NCI-H146 (cell line): Measurements from ENCODE around the gene USP54.

Source experiments
- DNase-seq: peaks from one replicate; lab custom pipeline; 2025; lab: John Stamatoyannopoulos, UW

Gene USP54

GRCh38 chr10:73519336-73519735 lies 71.8 kb downstream of the USP54 start:
- no peak for DNase-seq

GRCh38 chr10:73517166-73517888 lies 73.8 kb downstream of the USP54 start:
- no peak for DNase-seq

DNA sequence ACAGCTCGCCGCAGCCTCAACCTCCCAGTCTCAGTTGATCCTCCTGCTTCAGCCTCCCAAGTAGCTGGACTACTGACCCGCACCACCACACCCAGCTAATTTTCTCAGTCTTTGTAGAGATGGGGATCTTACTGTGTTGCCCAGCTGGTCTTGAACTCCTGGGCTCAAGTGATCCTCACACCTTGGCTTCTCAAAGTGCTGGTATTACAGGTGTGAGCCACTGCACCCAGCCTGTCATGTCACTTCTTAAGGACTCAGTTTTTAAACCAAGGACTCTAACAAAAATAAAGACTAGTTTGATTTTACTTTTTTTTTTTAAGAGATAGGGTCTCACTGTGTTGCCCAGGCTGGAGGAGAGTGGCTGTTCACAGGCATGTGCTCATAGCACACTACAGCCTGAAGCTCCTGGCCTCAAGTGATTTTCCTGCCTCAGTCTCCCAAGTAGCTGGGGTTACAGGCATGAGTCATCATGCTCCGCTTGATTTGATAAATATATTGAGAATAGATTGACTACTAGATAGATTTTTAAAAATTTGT lies 78.9 kb downstream of the USP54 start:
- no peak for DNase-seq

DNA sequence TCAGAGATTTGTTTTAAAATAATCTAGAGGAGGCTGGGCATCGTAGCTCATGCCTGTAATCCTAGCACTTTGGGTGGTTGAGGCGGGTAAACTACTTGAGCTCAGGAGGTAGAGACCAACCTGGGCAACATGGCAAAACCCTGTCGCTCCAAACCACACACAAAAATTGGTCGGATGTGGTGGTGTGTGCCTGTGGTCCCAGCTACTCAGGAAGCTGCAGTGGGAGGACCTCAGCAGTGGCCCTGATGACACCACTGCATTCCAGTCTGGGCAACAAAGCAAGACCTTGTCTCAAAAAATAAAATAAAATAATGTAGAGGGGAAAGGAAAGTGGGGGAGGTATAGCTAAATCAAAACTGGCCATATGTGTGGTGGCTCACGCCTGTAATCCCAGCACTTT lies 81.4 kb downstream of the USP54 start:
- no peak for DNase-seq

DNA sequence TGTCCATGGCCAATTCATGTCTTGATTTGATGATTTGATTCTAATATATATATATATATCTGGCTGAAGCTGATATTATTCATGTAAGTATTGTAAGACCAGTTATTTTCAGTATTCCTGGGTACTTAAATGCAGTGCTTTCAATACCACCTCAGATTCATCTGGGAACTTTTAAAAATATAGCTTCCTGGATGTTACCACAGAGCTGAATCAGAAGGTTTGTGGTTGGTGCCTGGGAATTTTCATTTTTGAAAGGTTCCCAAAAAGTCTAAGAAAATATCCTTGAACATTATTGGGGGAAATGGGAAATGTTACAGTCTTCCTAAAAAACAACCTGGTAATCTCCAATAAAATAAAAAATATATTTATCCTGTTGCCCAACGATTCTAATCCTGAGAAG lies 84.7 kb downstream of the USP54 start:
- no peak for DNase-seq

DNA sequence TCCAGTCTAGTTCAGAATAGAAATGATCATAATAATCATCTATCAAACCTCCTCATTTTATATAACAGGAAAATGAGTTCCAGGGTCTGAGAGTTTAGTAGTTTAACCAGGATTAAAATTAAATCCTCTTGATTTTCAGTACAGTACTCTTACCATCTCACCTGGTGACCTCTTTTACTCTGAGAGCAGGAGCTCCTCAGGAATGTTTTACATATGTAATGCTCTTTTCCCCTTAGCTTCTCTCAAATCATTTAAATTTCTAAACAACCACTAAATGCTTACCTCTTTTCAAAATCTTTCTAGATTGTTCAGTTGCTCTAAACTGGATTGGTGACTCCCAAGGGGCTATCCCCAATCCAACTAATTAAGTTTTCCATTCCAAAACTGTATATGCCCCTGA lies 85.1 kb downstream of the USP54 start:
- DNase-seq, result no peak

DNA sequence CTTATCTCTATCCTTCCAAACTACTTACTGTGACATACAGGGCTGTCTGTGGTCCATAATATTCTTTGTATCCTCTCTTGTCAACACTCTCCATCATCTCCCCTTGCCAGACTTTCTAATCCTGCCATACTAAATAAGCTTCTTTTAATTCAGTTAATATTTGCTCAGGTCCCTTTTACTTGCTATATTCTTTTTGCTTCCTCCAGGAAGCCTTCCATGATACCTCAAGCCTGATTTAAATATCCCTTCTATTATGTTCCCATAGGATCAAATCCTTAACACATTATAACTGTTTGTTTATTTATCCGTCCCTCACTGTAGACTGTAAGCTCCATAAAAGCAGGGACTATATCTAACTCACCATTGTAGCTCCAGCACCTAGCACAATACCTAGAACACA lies 88.1 kb downstream of the USP54 start:
- DNase-seq, result no peak

DNA sequence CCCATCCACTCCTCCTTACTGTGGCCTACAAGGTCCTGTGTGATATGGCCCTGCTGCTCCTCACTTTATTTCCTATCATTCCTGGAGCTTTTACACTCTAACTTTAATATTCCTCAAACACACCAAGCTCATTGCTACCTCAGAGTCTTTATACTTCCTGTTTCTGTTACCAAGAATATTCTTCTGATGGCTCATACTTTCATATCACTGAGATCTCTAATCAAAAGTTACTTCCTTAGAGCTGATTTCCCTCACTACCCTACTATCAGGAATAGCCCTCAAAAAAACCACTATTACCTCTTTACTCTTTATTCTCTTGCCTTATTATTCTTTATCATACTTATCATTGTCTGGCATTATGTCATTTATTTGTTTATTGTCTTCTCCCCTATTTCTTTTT lies 89.5 kb downstream of the USP54 start:
- DNase-seq, result no peak

- DNase-seq, result no peak
These were observed 93.5 kb downstream of the USP54 start for GRCh38 chr10:73497623-73498022.

DNA sequence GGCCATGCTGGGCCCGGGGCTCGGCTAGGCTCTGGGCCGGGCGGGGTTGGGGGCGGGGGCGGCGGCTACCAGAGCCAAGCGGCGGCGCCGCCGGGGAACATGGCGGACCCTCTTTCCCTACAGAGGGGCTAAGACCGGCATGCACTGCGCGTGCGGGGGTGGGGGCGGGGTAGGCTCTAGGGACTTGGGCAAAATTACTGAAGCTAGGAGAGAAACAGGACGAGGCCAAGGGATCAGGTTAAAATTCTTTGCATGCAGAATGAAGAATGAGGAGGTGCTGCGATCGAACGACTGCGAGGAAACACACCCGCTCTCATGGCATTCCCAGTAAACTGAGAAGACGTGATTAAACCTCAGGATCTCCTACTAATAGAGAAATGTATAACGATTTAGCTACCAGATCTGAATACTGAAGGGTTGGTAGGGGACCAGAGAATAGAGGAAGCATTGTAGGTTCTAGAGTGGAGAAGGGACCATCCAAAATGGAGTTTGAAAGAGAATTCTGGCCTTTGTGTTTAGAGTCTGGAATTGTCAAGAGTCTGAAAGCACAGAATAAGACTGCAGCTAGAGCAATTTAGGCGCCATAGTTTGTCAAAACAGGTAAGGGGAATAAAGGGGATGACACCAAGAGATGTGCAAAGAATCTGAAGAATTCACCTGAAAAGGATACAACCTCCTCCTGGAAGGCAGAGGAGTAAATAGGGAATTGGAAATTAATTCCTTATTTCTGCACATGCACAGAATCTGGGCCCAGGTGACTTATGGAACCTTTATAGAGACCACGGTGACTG lies 95.1 kb downstream of the USP54 start, which contains the start of gene PPP3CB:
TSS of gene PPP3CB (minus strand) at position 141 of the 791 bp plus-strand sequence. CDS start at position 6, 135 bp downstream.
- DNase-seq, result peak; percentile 96

GRCh38 chr10:73495226-73495883 lies 95.8 kb downstream of the USP54 start:
- DNase-seq, result peak; percentile 94

DNA sequence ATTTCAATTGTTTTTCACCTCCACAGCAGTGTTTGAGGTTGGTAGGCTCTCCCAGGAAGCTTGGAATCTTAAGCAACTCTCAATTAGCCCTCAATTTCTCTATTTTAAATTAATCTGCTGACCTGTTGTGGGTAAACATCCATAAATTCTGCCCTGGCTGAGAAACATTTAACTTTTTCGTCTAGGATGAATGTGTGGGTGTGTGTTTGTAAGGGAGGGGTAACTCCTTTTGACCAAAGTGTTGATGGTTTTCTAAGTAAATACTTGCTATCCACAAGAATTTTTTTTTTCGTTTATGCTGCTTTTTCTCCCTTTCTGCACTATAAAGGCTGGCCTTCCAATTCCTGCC lies 96.3 kb downstream of the USP54 start:
- DNase-seq, result no peak

DNA sequence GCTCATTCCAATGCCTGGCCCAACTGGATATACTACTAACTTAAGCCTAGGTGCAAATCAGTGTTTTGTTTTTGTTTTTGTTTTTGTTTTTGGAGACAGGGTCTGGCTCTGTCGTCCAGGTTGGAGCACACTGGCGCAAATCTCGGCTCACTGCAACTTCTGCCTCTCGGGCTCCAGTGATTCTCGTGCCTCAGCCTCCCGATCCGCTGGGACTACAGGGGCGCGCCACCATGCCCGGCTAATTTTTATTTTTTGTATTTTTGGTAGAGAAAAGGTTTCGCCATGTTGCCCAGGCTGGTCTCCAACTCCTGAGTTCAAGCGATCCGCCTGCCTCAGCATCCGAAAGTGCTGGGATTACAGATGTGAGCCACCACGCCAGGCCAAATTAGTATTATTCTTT lies 96.9 kb downstream of the USP54 start:
- no peak for DNase-seq

- DNase-seq, result no peak
These were observed 97.4 kb downstream of the USP54 start for GRCh38 chr10:73493781-73494180.

- DNase-seq, result no peak
These were observed 104.5 kb downstream of the USP54 start for GRCh38 chr10:73486601-73487000.

GRCh38 chr10:73485320-73485719 lies 105.8 kb downstream of the USP54 start:
- DNase-seq, result no peak

- no peak for DNase-seq
These were observed 111.0 kb downstream of the USP54 start for GRCh38 chr10:73480158-73480557.

DNA sequence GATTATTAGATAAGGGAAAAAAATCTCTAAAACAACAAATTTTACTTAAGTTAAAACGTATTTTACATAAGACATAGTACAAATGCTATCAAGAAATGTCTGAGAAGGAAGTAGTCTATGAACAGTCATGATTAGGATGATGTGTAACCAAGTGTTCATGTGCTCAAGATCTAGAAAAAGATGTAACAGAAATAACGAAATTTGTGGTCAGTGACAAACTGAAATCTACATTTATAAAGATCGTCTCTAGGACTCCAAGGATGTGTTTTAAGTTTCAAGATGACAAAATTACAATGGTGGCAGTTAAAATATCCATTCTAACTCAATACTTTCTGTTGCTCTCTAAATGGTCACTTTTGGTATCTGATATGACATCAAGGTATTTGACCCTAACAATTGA lies 112.5 kb downstream of the USP54 start:
- DNase-seq, result no peak

DNA sequence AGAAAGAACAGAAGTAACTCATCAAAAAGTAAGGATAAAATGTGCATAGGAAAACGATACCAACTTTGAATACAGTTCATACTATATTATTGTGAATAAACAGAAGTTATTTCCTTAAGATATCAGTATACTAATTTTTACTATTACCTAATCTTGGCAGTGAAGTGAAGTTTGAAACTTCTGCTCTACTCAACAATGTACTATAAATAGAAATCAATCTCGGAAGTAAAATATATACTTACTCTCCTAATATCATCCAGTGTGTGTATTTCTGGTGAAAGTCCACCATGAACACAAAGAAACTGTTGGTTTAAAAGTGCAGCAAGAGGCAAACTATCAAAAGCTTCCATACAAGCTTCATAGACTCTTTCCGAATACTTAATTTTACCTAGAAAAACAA lies 119.9 kb downstream of the USP54 start:
- no peak for DNase-seq

GRCh38 chr10:73469579-73469978 lies 121.6 kb downstream of the USP54 start:
- DNase-seq, result no peak

DNA sequence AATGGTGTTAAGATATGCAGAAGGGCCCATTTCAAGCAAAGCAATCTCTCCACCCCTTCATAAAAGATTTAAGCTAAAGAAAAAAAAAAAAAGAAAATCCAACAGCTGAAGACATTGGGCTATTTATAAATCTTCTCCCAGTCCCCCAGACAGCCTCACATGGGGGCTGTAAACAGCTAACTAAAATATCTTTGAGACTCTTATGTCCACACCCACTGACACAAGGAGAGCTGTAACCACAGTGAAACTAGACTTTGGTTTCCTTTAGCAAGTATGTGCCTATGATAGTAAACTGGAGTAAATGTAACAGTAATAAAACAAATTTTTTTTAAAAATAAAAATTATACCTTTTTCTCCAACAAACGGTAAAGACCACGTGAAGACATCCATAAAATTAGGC lies 123.9 kb downstream of the USP54 start:
- DNase-seq, result no peak

- no peak for DNase-seq
These were observed 125.0 kb downstream of the USP54 start for GRCh38 chr10:73465978-73466726.
